SK-N-MC (cell line): ENCODE data around the gene DERA.

Experiments used
- EZH2 ChIP-seq: fragments of 200-600 bp; sonication (generic); IDR thresholded peaks from one replicate; pipeline ENCODE4 v1.6.1; 2017; ENCODE audit warnings: antibody characterized with exemption
- POLR2AphosphoS5 ChIP-seq: IDR thresholded peaks from 2 replicates; pipeline ENCODE4 v1.6.1; 2012; ENCODE audit warnings: mild to moderate bottlenecking, low read depth, low read length, borderline replicate concordance

DNA sequence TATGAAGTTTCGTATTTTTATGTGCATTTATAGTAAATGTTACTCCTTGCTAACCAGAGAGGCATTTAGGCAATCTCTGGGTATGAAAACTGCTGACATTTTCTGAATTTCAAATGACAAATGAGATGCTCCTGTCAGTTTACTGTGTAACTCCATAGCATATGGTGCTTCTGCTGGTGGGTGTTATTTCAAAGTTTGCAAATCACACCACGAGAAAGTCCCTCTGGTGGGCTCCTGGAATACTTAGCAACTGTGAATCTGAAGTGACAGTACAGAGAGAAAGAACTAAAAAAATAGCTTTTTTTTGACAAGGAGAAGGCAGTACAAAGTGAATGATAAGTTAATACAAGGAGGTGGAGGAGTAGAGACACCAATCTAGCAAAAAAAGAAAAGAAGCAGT lies 161.5 kb downstream of the DERA start:
- no peak for TF ChIP-seq POLR2AphosphoS5
- no peak for TF ChIP-seq EZH2
